Heart left ventricle (tissue), 16 donors: Measurements from ENCODE around the gene ANTXRL. TPM values are rescaled to one million over a fixed set of nuclear protein-coding genes. Genes with fewer than 3 reads are reported as not detected.
A peak's percentile ranks its signal among the peaks of the same experiment; 100 is the strongest.

ENCODE experiments used
- ATAC-seq, 4 donors: fragments of 200-7000 bp; cut with Tn5 transposase; one replicate each; pipeline ENCODE4 v1.9.1; 2020 to 2022; ENCODE audit warnings: moderate library complexity in 4 of 4, mild to moderate bottlenecking in 3 of 4, moderate number of reproducible peaks in 1 of 4
- DNase-seq, 5 donors: peaks; one replicate each; pipeline ENCODE4 v3.0.0-alpha.2; 2020
- H3K27ac ChIP-seq, 12 donors: fragments of 200-600 bp; sonication (generic) in 4 of 12; one replicate each; pipeline versions ENCODE4 v1.5.0 to v1.8.0; 2016 to 2022; ENCODE audit warnings: mild to moderate bottlenecking in 2 of 12
- H3K27me3 ChIP-seq, 9 donors: fragments of 200-600 bp; sonication (generic) in 2 of 9; one replicate each; pipeline versions ENCODE4 v1.5.1 to v1.8.0; 2016 to 2022; ENCODE audit warnings: mild to moderate bottlenecking in 3 of 9
- H3K36me3 ChIP-seq, 9 donors: fragments of 200-600 bp; sonication (generic) in 2 of 9; one replicate each; pipeline versions ENCODE4 v1.5.0 to v1.8.0; 2018 to 2022; ENCODE audit warnings: mild to moderate bottlenecking in 2 of 9
- H3K4me1 ChIP-seq, 12 donors: fragments of 200-600 bp; sonication (generic) in 4 of 12; one replicate each; pipeline versions ENCODE4 v1.5.0 to v1.8.0; 2016 to 2022; ENCODE audit warnings: mild to moderate bottlenecking in 3 of 12
- H3K4me3 ChIP-seq, 12 donors: fragments of 200-600 bp; sonication (generic) in 4 of 12; one replicate each; pipeline versions ENCODE4 v1.5.0 to v1.8.0; 2017 to 2022; ENCODE audit warnings: mild to moderate bottlenecking in 9 of 12, moderate library complexity in 4 of 12
- H3K9me3 ChIP-seq, 12 donors: fragments of 200-600 bp; sonication (generic) in 4 of 12; one replicate each; pipeline versions ENCODE4 v1.5.0 to v1.8.0; 2016 to 2022; ENCODE audit warnings: mild to moderate bottlenecking in 1 of 12
- POLR2A ChIP-seq, 2 donors: fragments of 450-650 bp; IDR thresholded peaks; one replicate each; pipeline ENCODE4 v1.6.1; 2017; ENCODE audit warnings: antibody characterized with exemption in 2 of 2, mild to moderate bottlenecking in 2 of 2, moderate library complexity in 2 of 2
- WGBS, 4 donors: extraction: QIAGEN DNeasy Blood & Tissue Kit in 2 of 4; methylation state at CpG; one replicate each; pipeline versions ENCODE4 v1.1.5 to v1.1.7; 2013 to 2018; 5-methylcytosine and 5-hydroxymethylcytosine counted together
- intact Hi-C, 10 donors: fragments of 100-400 bp; cut with DNase I; formaldehyde crosslinking; loops; one replicate each; pipeline versions ENCODE4 v1.11.1 to v1.14.2; 2022
- polyA plus RNA-seq, 2 donors: library from polyadenylated mRNA; stranded (reverse); fragments of 200-250 nt; gene quantifications; one replicate each; pipeline ENCODE4 v1.2.3, GENCODE V29; 2013
- total RNA-seq, 9 donors: library from RNA; depleted of rRNA in 2 of 9; stranded (reverse); fragments of >200 nt in 2 of 9; fragmentation: NEBNext Ultra II Directional in 3 of 9; extraction: Animal tissue kit (Norgen Biotek cat#: 25700) in 3 of 9; gene quantifications; one replicate each; pipeline versions ENCODE4 v1.1.0 to v1.2.4, GENCODE V29; 2016 to 2023
- TF ChIP-seq, protein P1 (sequence below), 12 donors: fragments of 200-600 bp; sonication (generic) in 4 of 12; IDR thresholded peaks; one replicate each; pipeline versions ENCODE4 v1.5.0 to v1.8.0; 2018 to 2022; ENCODE audit warnings: antibody characterized with exemption in 12 of 12, mild to moderate bottlenecking in 5 of 12
- donor health status: ischemic (EF 13 %, LVEDD 7.1; RV severe dilation, severe dysfunction).
- donor health status: healthy with polysubstance abuse.
- donor health status: DM: no; HTN: yes; CAD: no.
- donor health status: DM: no; HTN: no; CAD: no.
- donor health status: ischemic (EF 25% LVEDD 6.9; RV normal size, moderate dysfunction).
- donor health status: ischemic (EF 25% LVEDD 5.7; RV mildly dilated, moderate dysfunction).
- donor health status: healthy.
- donor health status: DM: yes; HTN: yes; CAD: no.
- donor health status: ischemic (EF 35%, LVEDD 5.7; RV mildly dilated, moderate dysfunction).
- donor health status: nonischemic (EF 11% LVEDD 7.7; RV severe dilation, severe dysfunction).
- donor health status: DM: yes; HTN: yes; CAD: no.
- donor health status: PGD.
- donor health status: ischemic (EF 29% LVEDD 5.4; RV normal size, mild dysfunction).
- donor health status: nonischemic (EF 23%, LVEDD 6.1; RV moderate dilation, normal function).

ANTXRL gene
- total and polyA plus RNA-seq, 11 donors: 0.42 to 0.99 (median 0.90) TPM; not detected in 8

DNA sequence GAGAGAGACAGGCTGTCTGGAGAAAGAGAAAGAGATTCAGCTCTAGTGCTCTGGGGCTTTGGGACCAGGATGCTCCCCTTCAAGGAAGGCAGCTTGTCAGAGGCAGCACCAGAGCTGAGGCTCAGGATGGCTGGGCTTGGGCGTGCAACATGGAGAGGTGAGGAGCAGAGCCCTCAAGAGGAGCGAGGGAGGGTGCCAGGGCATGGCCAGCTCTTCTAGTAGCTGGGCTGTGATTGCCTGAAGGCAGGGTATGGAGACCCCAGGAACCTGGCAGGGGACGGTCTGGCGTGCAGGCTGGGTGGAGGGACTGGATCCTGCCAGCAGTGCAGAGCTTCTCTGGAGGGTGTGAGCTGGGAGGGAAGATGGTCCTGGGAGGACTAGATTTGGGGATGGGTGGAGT is 40.2 kb downstream of the ANTXRL start:
- Histone ChIP-seq H3K36me3 (no peaks in the 10 kb centered on the region), H3K9me3 (no peaks in the 10 kb centered on the region), H3K27me3 (peaks cover 0 to 8% (median 0%) of the 10 kb centered on the region in 9 donors), H3K27ac (no peak overlapping the region), H3K4me3 (no peak overlapping the region), H3K4me1 (no peaks in the 10 kb centered on the region)
- TF ChIP-seq POLR2A (IDR thresholded peaks at IDR 0.05): no peak
- TF ChIP-seq, protein P1, sequence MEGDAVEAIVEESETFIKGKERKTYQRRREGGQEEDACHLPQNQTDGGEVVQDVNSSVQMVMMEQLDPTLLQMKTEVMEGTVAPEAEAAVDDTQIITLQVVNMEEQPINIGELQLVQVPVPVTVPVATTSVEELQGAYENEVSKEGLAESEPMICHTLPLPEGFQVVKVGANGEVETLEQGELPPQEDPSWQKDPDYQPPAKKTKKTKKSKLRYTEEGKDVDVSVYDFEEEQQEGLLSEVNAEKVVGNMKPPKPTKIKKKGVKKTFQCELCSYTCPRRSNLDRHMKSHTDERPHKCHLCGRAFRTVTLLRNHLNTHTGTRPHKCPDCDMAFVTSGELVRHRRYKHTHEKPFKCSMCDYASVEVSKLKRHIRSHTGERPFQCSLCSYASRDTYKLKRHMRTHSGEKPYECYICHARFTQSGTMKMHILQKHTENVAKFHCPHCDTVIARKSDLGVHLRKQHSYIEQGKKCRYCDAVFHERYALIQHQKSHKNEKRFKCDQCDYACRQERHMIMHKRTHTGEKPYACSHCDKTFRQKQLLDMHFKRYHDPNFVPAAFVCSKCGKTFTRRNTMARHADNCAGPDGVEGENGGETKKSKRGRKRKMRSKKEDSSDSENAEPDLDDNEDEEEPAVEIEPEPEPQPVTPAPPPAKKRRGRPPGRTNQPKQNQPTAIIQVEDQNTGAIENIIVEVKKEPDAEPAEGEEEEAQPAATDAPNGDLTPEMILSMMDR (IDR thresholded peaks at IDR 0.05): no peak
- DNase-seq (no peak), ATAC-seq (no peak)
- intact Hi-C loops: loop anchor here in 2 of 10 donors (5.0 kb wide), 1 partner anchor 100 kb away; no protein-coding TSS in a partner anchor
- 89 to 100% (median 92%) methylated on average over 4 of the region's 4 CpGs for WGBS, 4 donors

DNA sequence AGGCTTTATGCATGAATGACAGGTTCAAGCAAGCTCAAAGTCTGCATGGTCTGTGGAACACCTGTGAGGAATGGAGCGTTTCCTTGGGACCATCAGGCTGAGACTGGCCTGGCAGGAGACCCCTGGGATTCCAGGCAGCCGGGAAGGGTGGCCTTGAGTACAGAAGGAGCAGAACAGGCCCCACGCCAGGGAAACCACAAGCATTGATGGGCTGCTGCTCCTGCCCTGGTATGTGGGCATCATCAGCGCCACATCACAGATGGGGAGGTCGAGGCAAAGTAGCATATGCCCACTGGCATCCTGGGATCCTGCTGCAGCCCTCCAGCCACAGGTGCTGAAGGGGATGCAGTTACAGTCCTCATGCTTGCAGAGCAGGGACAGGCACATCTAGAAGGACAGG is 40.9 kb downstream of the ANTXRL start:
- no peak for ATAC-seq
- TF ChIP-seq, protein P1 (IDR thresholded peaks at IDR 0.05): no peak
- TF ChIP-seq POLR2A (IDR thresholded peaks at IDR 0.05): no peak
- peak in 1 of 5 donors; percentile 33 for DNase-seq
- Histone ChIP-seq H3K27me3 (peaks cover 0 to 8% (median 0%) of the 10 kb centered on the region in 9 donors), H3K4me1 (no peaks in the 10 kb centered on the region), H3K36me3 (no peaks in the 10 kb centered on the region), H3K27ac (no peak overlapping the region), H3K4me3 (no peak overlapping the region), H3K9me3 (no peaks in the 10 kb centered on the region)
- 85 to 87% (median 85%) methylated on average over 3 to 5 of the region's 5 CpGs for WGBS, 4 donors
- intact Hi-C loops: loop anchor here in 2 of 10 donors (5.0 kb wide), 1 partner anchor 100 kb away; no protein-coding TSS in a partner anchor

DNA sequence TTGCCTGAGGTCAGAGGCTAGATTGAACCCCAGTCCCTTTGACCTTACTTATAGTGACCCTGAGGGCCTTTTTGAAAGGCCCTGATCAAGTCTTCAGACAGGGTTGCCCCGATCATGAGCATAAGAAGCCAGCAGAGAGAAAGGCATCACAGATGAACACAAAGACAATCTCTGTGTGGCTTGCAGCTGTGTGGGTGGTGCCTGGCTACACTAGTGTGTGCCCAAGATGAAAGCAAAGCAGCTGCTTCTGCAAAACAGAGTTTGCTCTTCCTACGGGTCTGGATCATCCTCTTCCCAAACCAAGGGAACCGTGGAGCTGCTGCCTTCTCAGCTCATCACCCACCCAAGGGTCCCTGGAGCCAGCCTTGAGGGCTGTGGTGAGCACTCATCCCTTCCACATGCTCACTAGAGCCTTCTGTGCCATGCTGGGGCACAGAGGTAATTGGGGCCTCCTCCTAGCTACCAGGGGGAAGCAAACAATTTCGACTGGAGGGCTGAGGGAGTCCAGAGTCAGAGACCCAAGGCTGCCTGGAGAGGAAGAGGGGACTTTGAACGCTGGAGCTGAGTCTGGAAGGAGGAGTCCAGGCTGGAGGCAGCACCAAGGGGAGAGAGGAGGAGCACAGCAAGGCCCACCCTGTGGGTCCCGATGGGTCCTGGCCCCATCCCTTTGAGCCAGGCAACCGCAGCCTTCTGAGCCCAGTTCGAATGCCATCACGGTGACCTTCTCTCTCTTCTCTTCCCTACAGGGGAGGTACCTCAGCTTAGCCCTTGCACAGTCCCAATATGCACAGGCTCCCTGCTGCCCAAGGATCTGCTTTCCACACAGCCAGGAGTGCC is 42.3 kb downstream of the ANTXRL start:
- no peak overlapping the region for H3K4me3 ChIP-seq
- 69 to 78% (median 75%) methylated on average over 9 of the region's 9 CpGs for whole genome bisulfite sequencing, 4 donors
- intact Hi-C loops: loop anchor here in 2 of 10 donors (5.0 kb wide), 1 partner anchor 102 kb away; no protein-coding TSS in a partner anchor
- no peaks in the 10 kb centered on the region for H3K4me1 ChIP-seq
- H3K27ac ChIP-seq: no peak overlapping the region
- TF ChIP-seq, protein P1 (IDR thresholded peaks at IDR 0.05): no peak
- H3K27me3 ChIP-seq: peaks cover 0 to 8% (median 0%) of the 10 kb centered on the region in 9 donors
- H3K36me3 ChIP-seq: no peaks in the 10 kb centered on the region
- ATAC-seq (no peak), DNase-seq (no peak)
- no peaks in the 10 kb centered on the region for H3K9me3 ChIP-seq

DNA sequence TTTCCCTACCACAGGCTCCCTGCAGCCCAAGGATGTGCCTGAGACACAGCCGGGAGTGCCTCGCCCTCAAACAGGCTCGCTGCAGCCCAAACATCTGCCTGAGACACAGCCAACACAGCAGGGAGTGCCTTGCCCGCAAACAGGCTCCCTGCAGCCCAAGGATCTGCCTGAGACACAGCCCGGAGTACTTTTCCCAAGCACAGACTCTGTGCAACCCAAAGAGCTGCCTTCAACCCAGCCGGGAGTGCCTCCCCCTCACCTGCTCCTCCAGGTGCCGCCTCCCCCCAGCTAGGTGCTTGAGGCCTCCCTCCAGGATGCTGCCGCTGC is 42.9 kb downstream of the ANTXRL start:
- no peaks in the 10 kb centered on the region for H3K36me3 ChIP-seq
- intact Hi-C loops: loop anchor here in 2 of 10 donors (5.0 kb wide), 1 partner anchor 102 kb away; no protein-coding TSS in a partner anchor
- H3K4me3 ChIP-seq: no peak overlapping the region
- H3K4me1 ChIP-seq: no peaks in the 10 kb centered on the region
- TF ChIP-seq POLR2A (IDR thresholded peaks at IDR 0.05): no peak
- TF ChIP-seq, protein P1 (IDR thresholded peaks at IDR 0.05): no peak
- peaks cover 0 to 8% (median 0%) of the 10 kb centered on the region in 9 donors for H3K27me3 ChIP-seq
- no peak overlapping the region for H3K27ac ChIP-seq
- ATAC-seq (no peak), DNase-seq (no peak)
- no peaks in the 10 kb centered on the region for H3K9me3 ChIP-seq
- 55 to 75% (median 65%) methylated on average over 5 to 8 of the region's 8 CpGs for WGBS, 4 donors
